GM12892 (cell line): ENCODE measurements around the gene NEAT1.

Experiments
- POLR2A ChIP-seq: IDR thresholded peaks from 2 replicates; pipeline ENCODE4 v1.6.1; 2011; ENCODE audit warnings: low read depth, low read length, control low read depth
- POLR2AphosphoS5 ChIP-seq: IDR thresholded peaks from 2 replicates; pipeline ENCODE4 v1.6.1; 2011; ENCODE audit warnings: low read depth, low read length, control low read depth
- TAF1 ChIP-seq: IDR thresholded peaks from 2 replicates; pipeline ENCODE4 v1.6.1; 2011; ENCODE audit warnings: low read depth, mild to moderate bottlenecking, control low read depth, low read length, borderline replicate concordance

DNA sequence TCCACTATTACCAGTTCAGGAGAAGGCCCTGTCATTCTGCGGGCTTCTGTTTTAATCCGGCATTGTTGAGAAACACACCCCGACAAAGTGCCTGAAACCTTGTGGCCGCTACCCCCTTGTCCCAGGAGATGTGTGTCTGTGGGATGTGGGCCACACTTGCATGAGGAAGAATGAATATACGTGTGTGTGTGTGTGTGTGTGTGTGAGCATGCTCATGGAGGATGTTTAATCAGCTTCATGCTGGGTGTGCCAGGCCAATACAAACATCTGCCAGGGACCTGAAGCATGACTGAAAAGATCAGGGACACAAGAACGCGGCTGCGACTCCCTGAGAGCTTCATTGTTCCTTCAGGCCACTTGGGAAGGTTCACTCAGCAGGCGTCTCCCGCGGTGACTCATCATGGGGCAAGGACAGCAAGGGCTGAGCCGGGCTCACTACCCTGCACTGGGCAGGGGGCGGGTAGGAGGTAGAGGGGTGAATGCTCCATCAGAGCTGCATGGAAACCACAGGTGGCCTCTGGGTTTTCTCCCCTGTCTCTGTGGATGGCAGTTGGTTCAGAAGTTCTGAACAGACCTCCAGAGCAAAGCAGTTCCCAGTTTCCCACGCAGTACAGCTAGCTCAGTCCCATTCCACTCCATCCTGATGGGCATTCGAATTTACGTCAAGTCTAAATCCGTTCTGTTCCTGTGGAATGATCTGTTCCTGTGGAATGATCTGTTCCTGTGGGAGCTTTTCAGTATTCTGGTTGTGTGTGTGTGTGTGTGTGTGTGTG is 69.2 kb downstream of the NEAT1 start:
- TF ChIP-seq POLR2A (peak; percentile 17), POLR2AphosphoS5 (no peak), TAF1 (no peak)
